ENCODE measurements around the gene COL4A1. TPM values are rescaled to one million over a fixed set of nuclear protein-coding genes. Genes with fewer than 3 reads are reported as not detected.

The COL4A1 gene
- total RNA-seq, 1 donor from 2014 or later = 756 TPM

DNA sequence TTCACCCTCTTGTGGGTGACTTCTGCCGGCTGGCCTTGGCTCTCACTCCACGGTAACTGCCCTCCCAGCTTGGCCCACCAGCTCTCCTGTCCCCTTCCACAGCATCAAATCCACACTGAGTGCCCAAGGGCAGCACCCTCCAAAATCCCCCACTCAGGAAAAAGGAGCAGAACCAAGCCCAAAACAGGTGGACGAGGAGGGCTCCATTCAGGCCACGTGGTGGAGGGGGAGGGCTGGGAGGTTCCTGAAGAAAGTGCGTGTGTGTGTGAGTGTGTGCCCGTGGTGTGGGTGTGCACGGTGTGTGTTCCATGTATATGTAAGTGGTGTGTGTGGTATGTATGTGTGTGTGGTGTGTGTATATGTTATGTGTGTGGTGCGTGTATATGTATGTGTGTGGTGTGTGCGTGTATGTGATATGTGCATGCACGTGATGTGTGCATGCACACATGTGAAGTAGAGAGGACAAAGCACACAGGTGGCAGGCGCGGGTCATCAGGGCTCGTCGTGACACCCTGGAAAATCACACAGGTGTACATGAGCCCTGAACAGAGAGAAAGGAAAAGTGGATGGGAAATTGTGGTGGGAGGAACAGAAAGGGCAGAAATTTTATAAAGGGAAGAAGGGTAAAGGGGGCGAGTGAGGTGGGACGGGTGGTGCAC lies 76.9 kb downstream of the COL4A1 start:
- Histone ChIP-seq H3K4me1 (peaks cover 11 to 36% of the 10 kb centered on the region in 2 donors), H3K9me3 (no peaks in the 10 kb centered on the region), H3K36me3 (no peaks in the 10 kb centered on the region), H3K27me3 (no peaks in the 10 kb centered on the region), H3K4me3 (no peak overlapping the region), H3K27ac (peak overlapping the region; percentile 63 to 68)
- intact Hi-C loops (cut with DNase I) = loop anchor here (5.0 kb wide), 1 partner anchor 77 kb away; the partner anchor contains the start of genes COL4A1 and COL4A2
- TF ChIP-seq, protein P1, sequence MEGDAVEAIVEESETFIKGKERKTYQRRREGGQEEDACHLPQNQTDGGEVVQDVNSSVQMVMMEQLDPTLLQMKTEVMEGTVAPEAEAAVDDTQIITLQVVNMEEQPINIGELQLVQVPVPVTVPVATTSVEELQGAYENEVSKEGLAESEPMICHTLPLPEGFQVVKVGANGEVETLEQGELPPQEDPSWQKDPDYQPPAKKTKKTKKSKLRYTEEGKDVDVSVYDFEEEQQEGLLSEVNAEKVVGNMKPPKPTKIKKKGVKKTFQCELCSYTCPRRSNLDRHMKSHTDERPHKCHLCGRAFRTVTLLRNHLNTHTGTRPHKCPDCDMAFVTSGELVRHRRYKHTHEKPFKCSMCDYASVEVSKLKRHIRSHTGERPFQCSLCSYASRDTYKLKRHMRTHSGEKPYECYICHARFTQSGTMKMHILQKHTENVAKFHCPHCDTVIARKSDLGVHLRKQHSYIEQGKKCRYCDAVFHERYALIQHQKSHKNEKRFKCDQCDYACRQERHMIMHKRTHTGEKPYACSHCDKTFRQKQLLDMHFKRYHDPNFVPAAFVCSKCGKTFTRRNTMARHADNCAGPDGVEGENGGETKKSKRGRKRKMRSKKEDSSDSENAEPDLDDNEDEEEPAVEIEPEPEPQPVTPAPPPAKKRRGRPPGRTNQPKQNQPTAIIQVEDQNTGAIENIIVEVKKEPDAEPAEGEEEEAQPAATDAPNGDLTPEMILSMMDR (IDR thresholded peaks at IDR 0.05) = no peak
- no peak for DNase-seq (ENCODE audit: low spot score in 2 of 2)

DNA sequence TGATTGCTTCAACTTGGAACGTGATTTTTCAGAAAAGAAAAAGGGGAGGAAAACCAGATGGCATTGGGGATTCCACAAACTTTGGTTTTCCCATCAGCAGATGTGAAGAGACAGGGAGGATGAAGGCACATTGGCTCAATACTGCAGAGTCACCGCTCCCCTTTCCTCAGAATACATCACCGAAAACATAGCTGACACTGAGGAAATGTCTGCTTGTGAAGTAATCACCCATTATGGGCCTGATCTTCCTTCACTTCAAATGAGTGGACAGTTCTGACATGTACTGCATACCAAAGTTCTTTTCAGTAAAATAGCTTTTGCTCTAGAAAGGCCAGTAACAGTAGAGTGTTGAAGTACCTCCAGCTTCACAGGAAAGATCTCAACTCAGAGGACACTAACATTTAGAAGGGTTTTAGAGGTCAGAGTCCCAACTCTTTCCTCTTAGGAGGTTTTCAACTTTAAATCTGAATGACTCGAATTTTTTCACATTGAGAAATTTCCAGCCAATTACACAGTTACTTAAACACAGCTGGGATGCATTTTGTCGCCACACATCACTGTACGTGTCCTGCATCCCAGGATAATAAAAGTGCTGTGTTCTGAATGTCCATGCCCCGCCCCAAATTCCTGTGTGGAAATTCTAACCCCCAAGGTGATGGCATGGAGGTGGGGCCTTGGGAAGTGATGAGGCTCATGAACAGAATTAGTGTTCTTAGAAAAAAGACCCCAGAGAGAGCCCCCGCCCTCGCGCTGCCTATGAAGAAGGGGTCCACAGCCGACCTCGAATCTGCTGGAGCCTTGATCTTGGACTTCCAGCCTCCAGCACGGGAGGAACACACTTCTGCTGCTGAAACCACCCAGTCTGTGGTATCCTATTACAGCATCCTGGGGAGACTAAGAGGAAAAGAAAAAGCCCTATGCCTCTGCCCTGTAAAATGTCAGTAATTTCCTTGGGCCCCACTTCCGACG lies 77.7 kb downstream of the COL4A1 start:
- Histone ChIP-seq H3K27me3 (no peaks in the 10 kb centered on the region), H3K36me3 (no peaks in the 10 kb centered on the region), H3K27ac (peak overlapping the region; percentile 48 to 63), H3K4me3 (no peak overlapping the region), H3K4me1 (peaks cover 10 to 32% of the 10 kb centered on the region in 2 donors), H3K9me3 (no peaks in the 10 kb centered on the region)
- DNase-seq (ENCODE audit: low spot score in 2 of 2) = no peak
- TF ChIP-seq, protein P1 (IDR thresholded peaks at IDR 0.05) = no peak
- intact Hi-C loops (cut with DNase I) = no loop called here

DNA sequence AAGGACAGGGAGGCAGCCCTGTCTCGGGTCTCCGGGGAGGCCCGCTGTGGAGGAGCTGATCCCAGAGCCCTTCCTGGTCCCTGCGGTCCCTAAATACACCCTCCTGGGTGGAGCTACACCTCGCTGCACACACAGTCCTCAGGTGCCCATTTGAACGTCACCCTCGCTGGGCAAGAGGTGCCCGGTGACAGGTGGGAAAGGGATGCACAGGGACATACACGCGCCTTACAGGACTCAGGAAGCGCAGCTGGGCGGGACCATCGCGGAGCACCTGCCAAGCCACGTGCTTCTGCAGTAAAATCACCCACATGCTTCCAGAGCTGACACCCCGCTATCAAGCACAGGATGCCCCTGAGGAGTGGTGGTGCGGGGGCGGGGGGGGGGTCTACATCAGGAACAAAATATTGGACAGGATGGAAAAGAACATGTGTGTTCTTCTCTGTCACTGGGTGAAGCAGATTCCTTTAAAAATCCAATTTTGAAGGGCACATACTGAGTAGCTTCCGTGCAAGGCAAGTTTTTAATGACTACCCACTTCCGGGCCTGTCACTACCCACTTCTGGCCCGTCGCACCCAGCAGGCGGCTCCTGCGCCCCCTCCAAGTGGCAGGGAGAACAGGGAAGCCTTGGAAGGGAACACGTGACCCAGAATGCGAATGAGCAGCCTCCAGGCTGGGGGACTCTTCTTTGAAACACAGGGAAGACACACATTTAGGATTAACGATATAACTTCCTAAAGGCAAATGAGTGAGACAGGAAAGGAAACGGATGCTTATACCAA lies 78.9 kb downstream of the COL4A1 start:
- TF ChIP-seq, protein P1 (IDR thresholded peaks at IDR 0.05) = no peak
- H3K27ac ChIP-seq = peak overlapping the region; percentile 63 to 72
- no peaks in the 10 kb centered on the region for H3K27me3 ChIP-seq
- no peaks in the 10 kb centered on the region for H3K36me3 ChIP-seq
- intact Hi-C loops (cut with DNase I) = no loop called here
- no peak overlapping the region for H3K4me3 ChIP-seq
- no peaks in the 10 kb centered on the region for H3K9me3 ChIP-seq
- H3K4me1 ChIP-seq = peaks cover 13 to 25% of the 10 kb centered on the region in 2 donors
- DNase-seq (ENCODE audit: low spot score in 2 of 2) = no peak

- Histone ChIP-seq H3K27ac (peak overlapping the region; percentile 63 to 72), H3K27me3 (no peaks in the 10 kb centered on the region), H3K36me3 (no peaks in the 10 kb centered on the region), H3K9me3 (no peaks in the 10 kb centered on the region), H3K4me1 (peaks cover 7 to 18% of the 10 kb centered on the region in 2 donors), H3K4me3 (no peak overlapping the region)
- TF ChIP-seq, protein P1 (IDR thresholded peaks at IDR 0.05) = no peak
- intact Hi-C loops (cut with DNase I) = no loop called here
- no peak for DNase-seq (ENCODE audit: low spot score in 2 of 2)
These were observed 79.5 kb downstream of the COL4A1 start for GRCh38 chr13:110227416-110227815.

All from ascending aorta (tissue), 2 donors.